Brain microvascular endothelial cell (primary cell): ENCODE data around the gene WDR5B.

Experiments
- DNase-seq: peaks from one replicate; pipeline ENCODE4 v3.0.0-alpha.2; 2020
- H3K27ac ChIP-seq: fragments of 250-450 bp; sonication (Bioruptor Pico); 2 replicates; pipeline ENCODE4 v1.5.1; 2020; ENCODE audit warnings: mild to moderate bottlenecking, moderate library complexity
- H3K27me3 ChIP-seq: fragments of 250-450 bp; sonication (Bioruptor Pico); replicated peaks from 2 replicates; pipeline ENCODE4 v1.5.1; 2020; ENCODE audit warnings: mild to moderate bottlenecking
- H3K36me3 ChIP-seq: fragments of 250-450 bp; sonication (Bioruptor Pico); replicated peaks from 2 replicates; pipeline ENCODE4 v1.5.1; 2020; ENCODE audit warnings: mild to moderate bottlenecking
- H3K4me3 ChIP-seq: 2 replicates; pipeline ENCODE4 v1.5.1; 2011; ENCODE audit warnings: low read depth, mild to moderate bottlenecking, control low read depth, low read length, moderate library complexity
- CTCF ChIP-seq: IDR thresholded peaks from 2 replicates; pipeline ENCODE4 v1.5.1; 2011; ENCODE audit warnings: low read depth, mild to moderate bottlenecking, moderate library complexity, low read length, control low read depth, inconsistent platforms; ENCODE audit errors: missing control alignments
- in situ Hi-C: cut with HindIII; loops from 2 replicates; pipeline ENCODE4 v1.10.0; 2017; ENCODE audit warnings: low sequenced_read_pairs, low pct_ligation_motif_present

The WDR5B gene

GRCh38 chr3:122415762-122416654 lies at the start of gene WDR5B:
Gene WDR5B (minus strand): TSS chr3:122416062. CDS start chr3:122415528, 534 bp downstream.
- in situ Hi-C loops = no loop called here
- TF ChIP-seq CTCF = peak; percentile 32
- Histone ChIP-seq H3K27me3 (no peaks in the 10 kb centered on the region), H3K27ac (peak within 1 kb of the TSS; percentile 82), H3K4me3 (peak within 1 kb of the TSS; percentile 72), H3K36me3 (no peaks in the 10 kb centered on the region)
- DNase-seq = peak; percentile 98

- Histone ChIP-seq H3K4me3 (no peak overlapping the region), H3K27me3 (no peaks in the 10 kb centered on the region), H3K36me3 (peaks cover 2% of the 10 kb centered on the region), H3K27ac (no peak overlapping the region)
- TF ChIP-seq CTCF = no peak
- no peak for DNase-seq
- in situ Hi-C loops = no loop called here
Measured at GRCh38 chr3:122464659-122465058, 48.8 kb upstream of the WDR5B start.

GRCh38 chr3:122462406-122462805 lies 46.5 kb upstream of the WDR5B start:
- Histone ChIP-seq H3K4me3 (no peak overlapping the region), H3K36me3 (peaks cover 16% of the 10 kb centered on the region), H3K27ac (no peak overlapping the region), H3K27me3 (no peaks in the 10 kb centered on the region)
- no peak for DNase-seq
- no peak for TF ChIP-seq CTCF
- in situ Hi-C loops = no loop called here

- Histone ChIP-seq H3K27me3 (no peaks in the 10 kb centered on the region), H3K36me3 (peaks cover 18% of the 10 kb centered on the region), H3K4me3 (no peak overlapping the region), H3K27ac (no peak overlapping the region)
- no peak for DNase-seq
- in situ Hi-C loops = no loop called here
- no peak for TF ChIP-seq CTCF
Measured at GRCh38 chr3:122461806-122462205, 45.9 kb upstream of the WDR5B start.

GRCh38 chr3:122458992-122459391 lies 43.1 kb upstream of the WDR5B start:
- no peak overlapping the region for H3K27ac ChIP-seq
- peak; percentile 40 for TF ChIP-seq CTCF
- peaks cover 23% of the 10 kb centered on the region for H3K36me3 ChIP-seq
- no peak overlapping the region for H3K4me3 ChIP-seq
- no peaks in the 10 kb centered on the region for H3K27me3 ChIP-seq
- no peak for DNase-seq
- in situ Hi-C loops = no loop called here
